IMR-90 (cell line): ENCODE measurements around the gene PYGB. TPM values are rescaled to one million over a fixed set of nuclear protein-coding genes. Genes with fewer than 3 reads are reported as not detected.
A peak's percentile ranks its signal among the peaks of the same experiment; 100 is the strongest.

Source experiments
- ATAC-seq: fragments of 200-7000 bp; cut with Tn5 transposase; 2 replicates; pipeline ENCODE4 v1.9.1; 2020; ENCODE audit warnings: low read depth, mild to moderate bottlenecking, moderate library complexity
- BruUV-seq: library from RNA; stranded (reverse); fragments of 400-500 nt; replicated peaks from 2 replicates; lab custom pipeline; 2021; lab: Mats Ljungman, UMichigan
- CTCF ChIA-PET: fragments of 300-600 bp; formaldehyde crosslinking; extraction: SDS; loops from one replicate; lab custom pipeline; 2021; ENCODE audit warnings: antibody characterized with exemption; lab: Yijun Ruan, JAX
- POLR2A ChIA-PET: fragments of 300-600 bp; sonication (Branson Sonifier 250); formaldehyde crosslinking; loops from one replicate; lab custom pipeline; 2022; ENCODE audit warnings: antibody characterized with exemption; ENCODE audit not compliant: unreplicated experiment; lab: Charles Lee
- DNase-seq: peaks from one replicate; pipeline ENCODE4 v3.0.0; 2013
- H2AFZ ChIP-seq: replicated peaks from 2 replicates; pipeline ENCODE3; 2013; ENCODE audit warnings: low read length, mild to moderate bottlenecking; ENCODE audit not compliant: poor library complexity
- H2AK5ac ChIP-seq: 2 replicates; pipeline ENCODE4 v1.6.1; 2013; ENCODE audit warnings: low read depth, low read length, inconsistent platforms
- H2AK9ac ChIP-seq: replicated peaks from 2 replicates; pipeline ENCODE3; 2013; ENCODE audit warnings: mild to moderate bottlenecking, low read depth, low read length, moderate library complexity; ENCODE audit not compliant: poor library complexity
- H2BK120ac ChIP-seq: 2 replicates; pipeline ENCODE4 v1.6.1; 2013; ENCODE audit warnings: low read depth, low read length, inconsistent platforms
- H2BK15ac ChIP-seq: 3 replicates; pipeline ENCODE4 v1.6.1; 2013; ENCODE audit warnings: low read depth, low read length, inconsistent platforms
- H2BK20ac ChIP-seq: 2 replicates; pipeline ENCODE4 v1.6.1; 2013; ENCODE audit warnings: low read depth, mild to moderate bottlenecking, inconsistent platforms, low read length, moderate library complexity
- H2BK5ac ChIP-seq: 2 replicates; pipeline ENCODE4 v1.6.1; 2013; ENCODE audit warnings: mild to moderate bottlenecking, low read depth, low read length, inconsistent platforms; ENCODE audit not compliant: poor library complexity, severe bottlenecking
- H3K14ac ChIP-seq: replicated peaks from 2 replicates; pipeline ENCODE4 v1.6.1; 2013; ENCODE audit warnings: low read depth, low read length, inconsistent platforms
- H3K18ac ChIP-seq: 2 replicates; pipeline ENCODE4 v1.6.1; 2013; ENCODE audit warnings: low read depth, low read length, control low read depth
- H3K23ac ChIP-seq: 2 replicates; pipeline ENCODE4 v1.6.1; 2013; ENCODE audit warnings: low read depth, low read length, inconsistent platforms
- H3K27ac ChIP-seq: 2 replicates; pipeline ENCODE4 v1.5.1; 2013; ENCODE audit warnings: mild to moderate bottlenecking, control low read depth, low read length; ENCODE audit not compliant: insufficient read depth
- H3K27me3 ChIP-seq: 2 replicates; pipeline ENCODE4 v1.6.1; 2013; ENCODE audit warnings: low read length; ENCODE audit not compliant: control insufficient read depth, insufficient read depth
- H3K36me3 ChIP-seq: 2 replicates; pipeline ENCODE4 v1.6.1; 2013; ENCODE audit warnings: low read length, mixed read lengths; ENCODE audit not compliant: control insufficient read depth, insufficient read depth
- H3K4ac ChIP-seq: 2 replicates; pipeline ENCODE4 v1.6.1; 2013; ENCODE audit warnings: low read depth, low read length, inconsistent platforms
- H3K4me1 ChIP-seq: 2 replicates; pipeline ENCODE4 v1.6.1; 2013; ENCODE audit warnings: low read length, mixed read lengths; ENCODE audit not compliant: control insufficient read depth, insufficient read depth
- H3K4me2 ChIP-seq: 2 replicates; pipeline ENCODE4 v1.6.1; 2013; ENCODE audit warnings: low read depth, mild to moderate bottlenecking, control low read depth, low read length, moderate library complexity
- H3K4me3 ChIP-seq: 2 replicates; pipeline ENCODE4 v1.5.1; 2013; ENCODE audit warnings: low read depth, mild to moderate bottlenecking, control low read depth, low read length, moderate library complexity; ENCODE audit not compliant: insufficient read depth
- H3K56ac ChIP-seq: 2 replicates; pipeline ENCODE4 v1.6.1; 2013; ENCODE audit warnings: low read length, inconsistent platforms; ENCODE audit not compliant: insufficient read depth; ENCODE audit errors: extremely low read depth
- H3K79me1 ChIP-seq, 2 experiments: 2 replicates each; pipeline ENCODE4 v1.6.1; 2013; ENCODE audit warnings: low read length in 2 of 2, inconsistent platforms in 1 of 2, low read depth in 1 of 2
- H3K9ac ChIP-seq: 2 replicates; pipeline ENCODE4 v1.6.1; 2013; ENCODE audit warnings: low read depth, low read length, control low read depth
- H3K9me1 ChIP-seq: 2 replicates; pipeline ENCODE4 v1.6.1; 2013; ENCODE audit warnings: low read length, inconsistent platforms; ENCODE audit not compliant: insufficient read depth
- H3K9me3 ChIP-seq: 2 replicates; pipeline ENCODE4 v1.6.1; 2013; ENCODE audit warnings: low read length; ENCODE audit not compliant: control insufficient read depth, insufficient read depth
- H4K20me1 ChIP-seq: 2 replicates; pipeline ENCODE4 v1.6.1; 2013; ENCODE audit warnings: low read length, inconsistent platforms; ENCODE audit not compliant: insufficient read depth
- H4K5ac ChIP-seq: 2 replicates; pipeline ENCODE4 v1.6.1; 2013; ENCODE audit warnings: mild to moderate bottlenecking, low read depth, low read length, control low read depth
- H4K8ac ChIP-seq, 2 experiments: 2 replicates each; pipeline ENCODE4 v1.6.1; 2013; ENCODE audit warnings: low read depth in 2 of 2, low read length in 2 of 2, control low read depth in 1 of 2, inconsistent platforms in 1 of 2
- H4K91ac ChIP-seq: 2 replicates; pipeline ENCODE4 v1.6.1; 2013; ENCODE audit warnings: low read depth, low read length, inconsistent platforms; ENCODE audit not compliant: insufficient read depth
- MAZ ChIP-seq: IDR thresholded peaks from 2 replicates; pipeline ENCODE4 v1.6.1; 2012; ENCODE audit warnings: low read depth, mild to moderate bottlenecking, low read length, improper control_type of control experiment, moderate library complexity, borderline replicate concordance
- RCOR1 ChIP-seq: IDR thresholded peaks from 2 replicates; pipeline ENCODE4 v1.6.1; 2012; ENCODE audit warnings: mild to moderate bottlenecking, low read length, improper control_type of control experiment; ENCODE audit not compliant: insufficient replicate concordance
- WGBS, 2 experiments: methylation state at CpG; one replicate each; pipeline versions ENCODE4 v1.1.5 to v1.1.7; 2013; ENCODE audit warnings: missing lambda C conversion rate in 2 of 2; ENCODE audit not compliant: insufficient read length in 1 of 2; ENCODE audit errors: extremely low coverage in 2 of 2; 5-methylcytosine and 5-hydroxymethylcytosine counted together
- dilution Hi-C: fragments of 300-500 bp; cut with HindIII; formaldehyde crosslinking; loops from one replicate; pipeline ENCODE4 v1.14.3; 2018; ENCODE audit warnings: low sequenced_read_pairs; ENCODE audit not compliant: unreplicated experiment
- in situ Hi-C: fragments of 300-500 bp; cut with MboI; formaldehyde crosslinking; loops from 3 replicates; pipeline ENCODE4 v1.14.3; 2019; ENCODE audit warnings: low sequenced_read_pairs, inconsistent platforms, mixed read lengths
- intact Hi-C: fragments of 100-400 bp; cut with micrococcal nuclease; formaldehyde crosslinking; loops from 2 replicates; pipeline ENCODE4 v1.10.0; 2022
- polyA plus RNA-seq, 3 experiments: library from polyadenylated mRNA; depleted of rRNA; stranded (reverse); fragments of >200 nt; gene quantifications; 2 replicates each; pipeline ENCODE4 v1.2.3, GENCODE V29; 2012; ENCODE audit warnings: low replicate concordance in 1 of 3
- total RNA-seq: library from RNA; depleted of rRNA; stranded (reverse); fragments of >200 nt; gene quantifications from 2 replicates; pipeline ENCODE4 v1.2.3, GENCODE V29; 2012

Gene PYGB
- total and polyA plus RNA-seq, 2 of the 4 experiments (the other 2 are of a cell fraction) = 72.4 to 83.1 TPM

- Histone ChIP-seq H3K23ac (peak overlapping the region; percentile 91), H3K4me2 (no peak overlapping the region), H2BK5ac (peak overlapping the region; percentile 97), H3K56ac (peak overlapping the region; percentile 62; the same call in 1 of the 2 replicates), H4K5ac (peak overlapping the region; percentile 61), H2AK5ac (peak overlapping the region; percentile 95), H3K9ac (0 out of 2 replicates have a peak overlapping the region, but pooled peaks have one; percentile 5), H2BK15ac (peak overlapping the region; percentile 27; the same call in 2 of the 3 replicates), H2AK9ac (peak overlapping the region; percentile 93), H4K20me1 (no peaks in the 10 kb centered on the region), H2AFZ (peak overlapping the region; percentile 27), H3K4me1 (peaks cover 27% of the 10 kb centered on the region), H4K8ac (peak overlapping the region; percentile 31 to 92), H3K27ac (peak overlapping the region; percentile 94), H3K9me1 (peaks cover 20% of the 10 kb centered on the region), H3K4ac (peak overlapping the region; percentile 100), H2BK120ac (peak overlapping the region; percentile 99), H4K91ac (peak overlapping the region; percentile 100), H2BK20ac (peak overlapping the region; percentile 94), H3K18ac (peak overlapping the region; percentile 51), H3K36me3 (peaks cover 4% of the 10 kb centered on the region; the same call in 1 of the 2 replicates), H3K14ac (peak overlapping the region; percentile 96), H3K9me3 (no peaks in the 10 kb centered on the region), H3K27me3 (no peaks in the 10 kb centered on the region), H3K79me1 (peaks cover 6 to 36% of the 10 kb centered on the region in 2 experiments), H3K4me3 (no peak overlapping the region)
- intact Hi-C loops (no loop called here), in situ Hi-C loops (loop anchor here (25.0 kb wide), 2 partner anchors 228 to 378 kb away; partner anchors contain the start of gene ZNF337), dilution Hi-C loops (no loop called here)
- CTCF ChIA-PET = no interaction called here
- 100% methylated on average over 1 of the region's 17 CpGs; no CpG with 5 or more reads in 1 of the 2 experiments for WGBS, 2 experiments
- ATAC-seq (peak; percentile 2; the same call in 1 of the 2 replicates), DNase-seq (peak; percentile 82)
- BruUV-seq = no TSS peak
- POLR2A ChIA-PET = interaction anchor here (1.0 kb wide), 1 partner anchor 44 kb away, joined by 3 read pairs; no protein-coding TSS in a partner anchor
- 0 out of 2 replicates have a peak, but pooled peaks have one; percentile 32 for TF ChIP-seq MAZ
- TF ChIP-seq RCOR1 = no peak
Observed at GRCh38 chr20:25308671-25309394, 60.9 kb downstream of the PYGB start.
